Activated CD8-positive, alpha-beta T cell treated with anti-CD3 and anti-CD28 coated beads, Interleukin-2, amount 10 ng/mL, durations not matched to agents 7 days and 5 days (primary cell): ENCODE data around the gene IREB2. TPM values are rescaled to one million over a fixed set of nuclear protein-coding genes. Genes with fewer than 3 reads are reported as not detected.
"Not testable (repeated sequence)": the region's sequence is repeated elsewhere in the genome, so short reads cannot be mapped to it uniquely, and the experiment has no call there.

Experiments
- ATAC-seq: fragments of 150-1000 bp; cut with Tn5 transposase; one replicate; pipeline ENCODE4 v1.10.0; 2021; ENCODE audit warnings: moderate library complexity
- CTCF ChIA-PET: fragments of 350-600 bp; sonication (Branson Sonifier 250); formaldehyde crosslinking; loops from one replicate; lab custom pipeline; 2021; ENCODE audit warnings: antibody characterized with exemption; lab: Charles Lee
- POLR2A ChIA-PET: fragments of 350-600 bp; sonication (Branson Sonifier 250); formaldehyde crosslinking; loops from one replicate; lab custom pipeline; 2021; ENCODE audit warnings: antibody characterized with exemption; lab: Charles Lee
- DNase-seq: peaks from one replicate; pipeline ENCODE4 v3.0.0-alpha.2; 2020
- H3K27ac Mint-ChIP-seq: one replicate; pipeline ENCODE4 v1.8.0; 2021; ENCODE audit warnings: mild to moderate bottlenecking, mixed read lengths
- H3K27me3 Mint-ChIP-seq: one replicate; pipeline ENCODE4 v1.8.0; 2021; ENCODE audit warnings: low read depth, mixed read lengths
- H3K36me3 Mint-ChIP-seq: one replicate; pipeline ENCODE4 v1.8.0; 2021; ENCODE audit warnings: low read depth, mixed read lengths
- H3K4me1 Mint-ChIP-seq: one replicate; pipeline ENCODE4 v1.8.0; 2021; ENCODE audit warnings: low read depth, mixed read lengths
- H3K4me3 Mint-ChIP-seq: one replicate; pipeline ENCODE4 v1.8.0; 2021; ENCODE audit warnings: mild to moderate bottlenecking, mixed read lengths
- H3K9me3 Mint-ChIP-seq: one replicate; pipeline ENCODE4 v1.8.0; 2022; ENCODE audit warnings: mixed read lengths; ENCODE audit not compliant: insufficient read depth
- total RNA-seq, 2 experiments: library from RNA; stranded (reverse); gene quantifications; one replicate each; pipeline ENCODE4 v1.2.3, GENCODE V29; 2021

The IREB2 gene
- total RNA-seq, 2 experiments from 2014 or later, result 52.5 to 62.4 TPM

DNA sequence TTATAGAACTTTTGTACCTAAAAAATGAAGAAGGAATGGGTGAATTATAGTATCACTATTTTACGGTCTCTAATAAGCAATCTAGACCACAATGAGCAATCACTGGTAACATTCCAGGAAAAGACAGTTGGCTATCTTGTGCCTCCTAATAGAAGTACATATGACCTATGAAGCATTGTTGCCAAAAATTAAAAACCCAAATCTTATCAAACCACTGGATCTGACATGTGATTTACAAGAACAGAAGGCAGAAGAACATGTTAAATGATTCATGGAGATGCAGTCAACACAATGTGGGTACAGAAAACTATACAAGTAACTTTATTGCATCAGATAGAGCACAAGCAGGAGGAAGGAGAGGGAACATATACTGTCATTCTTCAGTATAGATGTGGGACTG is 54.9 kb downstream of the IREB2 start:
- H3K9me3 Mint-ChIP-seq, result no peaks in the 10 kb centered on the region
- ChIA-PET POLR2A (no interaction called here), CTCF (no interaction called here)
- DNase-seq (no peak), ATAC-seq (no peak)
- no peaks in the 10 kb centered on the region for H3K27me3 Mint-ChIP-seq
- no peak overlapping the region for H3K4me3 Mint-ChIP-seq
- H3K27ac Mint-ChIP-seq, result no peak overlapping the region
- no peaks in the 10 kb centered on the region for H3K4me1 Mint-ChIP-seq
- peaks cover 59% of the 10 kb centered on the region for H3K36me3 Mint-ChIP-seq

DNA sequence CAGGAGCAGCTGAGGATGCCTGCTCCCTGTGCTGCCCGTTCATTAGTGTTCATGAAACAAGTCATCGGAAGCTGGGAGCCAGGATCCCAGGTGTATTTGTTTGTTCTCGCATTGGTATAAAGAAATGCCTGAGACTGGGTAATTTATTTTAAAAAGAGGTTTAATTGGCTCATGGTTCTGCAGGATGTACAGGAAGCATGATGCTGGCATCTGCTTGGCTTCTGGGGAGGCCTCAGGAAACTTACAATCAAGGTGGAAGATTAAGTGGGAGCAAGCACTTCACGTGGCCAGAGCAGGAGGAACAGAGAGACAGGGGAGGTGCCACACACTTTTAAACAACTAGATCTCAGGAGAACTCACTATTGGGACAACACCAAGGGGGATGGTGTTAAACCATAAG is 63.8 kb downstream of the IREB2 start:
- no peak overlapping the region for H3K4me3 Mint-ChIP-seq
- ATAC-seq (no peak), DNase-seq (no peak)
- H3K36me3 Mint-ChIP-seq, result peaks cover 36% of the 10 kb centered on the region
- peaks cover 2% of the 10 kb centered on the region for H3K27me3 Mint-ChIP-seq
- no peak overlapping the region for H3K27ac Mint-ChIP-seq
- H3K9me3 Mint-ChIP-seq, result no peaks in the 10 kb centered on the region
- ChIA-PET POLR2A (no interaction called here), CTCF (no interaction called here)
- peaks cover 6% of the 10 kb centered on the region for H3K4me1 Mint-ChIP-seq

DNA sequence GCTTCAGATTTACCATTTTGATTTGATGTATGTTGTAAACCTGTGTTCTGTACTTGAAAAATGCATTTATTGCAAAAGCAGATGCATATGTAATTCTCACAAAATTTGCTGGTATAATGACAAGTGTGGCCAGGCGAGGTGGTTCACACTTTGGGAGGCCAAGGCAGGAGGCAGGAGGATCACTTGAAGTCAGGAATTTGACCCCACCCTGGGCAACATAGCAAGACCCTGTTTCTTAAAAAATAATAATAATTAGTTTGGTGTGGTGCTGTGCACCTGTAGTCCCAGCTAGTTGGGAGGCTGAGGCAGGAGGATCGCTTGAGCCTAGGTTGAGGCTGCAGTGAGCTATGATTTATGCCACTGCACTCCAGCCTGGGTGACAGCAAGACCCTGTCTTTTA is 64.6 kb downstream of the IREB2 start:
- CTCF ChIA-PET, result no interaction called here
- Mint-ChIP-seq H3K4me3 (no peak overlapping the region), H3K4me1 (peaks cover 9% of the 10 kb centered on the region), H3K27me3 (peaks cover 2% of the 10 kb centered on the region), H3K9me3 (no peaks in the 10 kb centered on the region), H3K36me3 (peaks cover 30% of the 10 kb centered on the region), H3K27ac (no peak overlapping the region)
- POLR2A ChIA-PET, result no interaction called here
- DNase-seq (no peak), ATAC-seq (no peak)

DNA sequence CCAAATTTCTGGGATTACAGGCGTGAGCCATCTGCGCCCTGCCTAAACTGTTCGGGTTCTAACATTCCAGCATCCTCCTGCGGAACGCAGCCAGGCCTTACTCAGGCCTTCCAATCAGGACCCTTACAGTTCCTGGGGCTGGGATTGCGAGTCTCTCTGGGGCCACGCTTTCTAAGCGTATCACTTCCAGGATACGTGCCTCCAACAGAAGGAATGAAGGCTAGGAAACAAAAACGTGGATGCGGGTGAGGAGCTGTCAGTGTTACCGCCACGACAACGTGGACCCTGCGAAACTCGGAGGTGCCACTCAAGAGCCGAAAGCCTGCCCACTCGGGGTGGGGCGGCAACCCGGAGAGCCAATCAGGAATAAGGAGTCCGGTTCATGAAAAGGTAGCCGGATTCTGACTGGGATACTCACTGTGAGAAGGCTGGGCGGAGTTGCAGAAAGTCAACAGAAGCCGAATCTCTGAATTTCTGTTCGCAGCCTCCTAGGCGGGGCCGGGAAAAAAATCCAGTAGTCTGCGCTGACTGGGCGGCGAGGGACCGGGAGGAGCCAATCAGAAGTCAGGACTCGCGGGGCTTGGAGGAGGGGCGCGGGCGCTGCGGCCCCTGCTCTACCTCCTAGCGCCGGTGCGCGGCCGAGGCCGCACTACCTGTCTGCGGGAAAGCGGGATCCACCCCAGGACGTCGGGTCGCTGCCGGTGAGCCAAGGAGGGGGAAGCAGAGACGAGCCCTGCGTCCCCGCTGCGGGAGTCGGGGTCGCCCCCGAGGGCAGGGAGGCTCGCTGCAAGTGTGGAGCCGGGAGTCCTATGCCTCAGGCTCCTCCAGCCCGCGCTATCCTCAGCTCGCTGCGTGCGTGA is 69.2 kb downstream of the IREB2 start, which contains the start of gene HYKK:
Gene HYKK, plus strand, starts transcription at position 607 of the 860 bp plus-strand sequence. CDS start 5,512 bp downstream, outside the sequence.
- ATAC-seq, result peak; percentile 96
- CTCF ChIA-PET, result interaction anchor here (0.6 kb wide), 1 partner anchor 192 kb away, joined by 3 read pairs; no protein-coding TSS in a partner anchor
- Mint-ChIP-seq H3K4me1 (peaks cover 22% of the 10 kb centered on the region), H3K27me3 (peaks cover 11% of the 10 kb centered on the region), H3K27ac (peak within 1 kb of the TSS; percentile 56), H3K9me3 (no peaks in the 10 kb centered on the region), H3K4me3 (peak within 1 kb of the TSS; percentile 77), H3K36me3 (peaks cover under 1% of the 10 kb centered on the region)
- DNase-seq, result peak; percentile 83
- POLR2A ChIA-PET, result interaction anchor here (2.2 kb wide), 1 partner anchor 33 kb away, joined by 8 read pairs; the partner anchor contains the start of gene PSMA4

DNA sequence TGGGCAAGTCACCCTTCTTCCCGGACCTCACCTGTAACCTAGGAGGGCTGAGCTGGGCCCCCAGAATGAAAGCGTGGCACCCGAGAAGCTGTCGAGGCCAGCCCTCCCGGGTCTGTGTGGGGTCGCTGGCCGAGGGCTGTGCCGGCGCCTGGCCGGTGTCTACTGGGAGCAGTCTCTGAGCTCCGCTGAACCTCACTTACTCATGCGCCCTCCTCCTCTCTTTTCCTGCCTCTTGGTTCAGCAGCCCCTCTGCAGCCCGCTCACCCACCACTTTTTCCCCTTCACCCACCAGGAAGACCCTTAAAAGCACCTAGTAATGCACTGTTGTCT is 69.8 kb downstream of the IREB2 start:
- Mint-ChIP-seq H3K27me3 (peaks cover 11% of the 10 kb centered on the region), H3K4me1 (peaks cover 22% of the 10 kb centered on the region)
- POLR2A ChIA-PET, result interaction anchor here (2.2 kb wide), 1 partner anchor 33 kb away, joined by 8 read pairs; the partner anchor contains the start of gene PSMA4

DNA sequence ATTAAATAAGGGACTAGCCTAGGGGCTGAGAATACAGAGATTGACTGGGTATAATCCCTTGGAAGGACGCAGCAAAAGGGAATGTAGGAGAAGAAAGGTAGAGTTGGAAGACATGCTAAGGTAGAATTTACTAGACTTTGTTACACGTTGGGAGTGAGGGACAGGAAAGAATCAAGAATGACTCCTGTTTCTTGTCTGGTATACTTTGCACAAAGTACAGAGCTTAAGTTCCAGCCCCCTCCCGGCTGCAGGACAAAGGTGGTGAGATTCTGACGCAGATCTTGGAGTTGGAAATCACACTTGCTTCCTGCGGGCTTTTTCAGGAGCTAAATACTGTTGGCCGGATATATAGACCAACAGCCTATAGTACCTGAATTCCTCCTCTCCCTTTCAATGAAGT is 70.3 kb downstream of the IREB2 start:
- Mint-ChIP-seq H3K27ac (no peak overlapping the region), H3K4me1 (peaks cover 22% of the 10 kb centered on the region), H3K36me3 (no peaks in the 10 kb centered on the region), H3K4me3 (peak overlapping the region; percentile 77), H3K27me3 (peaks cover 11% of the 10 kb centered on the region), H3K9me3 (no peaks in the 10 kb centered on the region)
- DNase-seq, result no peak
- no peak for ATAC-seq
- ChIA-PET POLR2A (interaction anchor here (2.2 kb wide), 1 partner anchor 32 kb away, joined by 8 read pairs; the partner anchor contains the start of gene PSMA4), CTCF (no interaction called here)

More for the DNA sequence above, 69.8 kb downstream of the IREB2 start:
- Mint-ChIP-seq H3K4me3 (peak overlapping the region; percentile 77), H3K36me3 (no peaks in the 10 kb centered on the region), H3K27ac (no peak overlapping the region), H3K9me3 (no peaks in the 10 kb centered on the region)
- DNase-seq, result peak; percentile 33
- CTCF ChIA-PET, result interaction anchor here (0.6 kb wide), 1 partner anchor 191 kb away, joined by 3 read pairs; no protein-coding TSS in a partner anchor
- ATAC-seq, result peak; percentile 45

DNA sequence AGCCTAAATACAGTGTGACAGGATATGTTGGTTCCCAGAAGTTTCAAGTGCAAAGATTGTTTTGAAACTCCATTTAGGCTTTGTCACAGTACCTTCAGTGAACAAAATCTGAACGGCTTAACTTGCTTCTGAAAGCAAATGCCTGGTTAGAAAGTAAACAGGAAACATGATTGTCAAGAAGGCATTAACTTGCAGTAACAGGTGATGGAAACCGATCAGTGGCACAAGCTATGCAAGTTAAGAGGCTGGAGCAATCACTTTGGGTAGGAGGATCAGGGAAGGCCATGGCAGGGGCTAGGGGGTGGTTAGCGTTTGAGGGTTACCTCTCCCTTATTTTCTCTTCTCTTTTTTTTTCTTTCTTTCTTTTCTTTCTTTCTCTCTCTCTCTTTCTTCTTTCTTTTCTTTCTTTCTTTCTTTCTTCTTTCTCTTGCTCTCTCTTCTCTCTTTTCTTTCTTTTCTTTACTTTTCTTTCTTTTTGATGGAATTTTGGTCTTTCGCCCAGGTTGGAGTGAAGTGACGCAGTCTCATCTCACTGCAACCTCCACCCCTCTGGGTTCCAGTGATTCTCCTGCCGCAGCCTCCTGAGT is 71.8 kb downstream of the IREB2 start:
- POLR2A ChIA-PET, result interaction anchor here (0.7 to 2.2 kb wide), 2 partner anchors 31 to 147 kb away, joined by 4 to 8 read pairs; partner anchors contain the start of gene PSMA4
- ATAC-seq, result no peak
- no peak for DNase-seq

DNA sequence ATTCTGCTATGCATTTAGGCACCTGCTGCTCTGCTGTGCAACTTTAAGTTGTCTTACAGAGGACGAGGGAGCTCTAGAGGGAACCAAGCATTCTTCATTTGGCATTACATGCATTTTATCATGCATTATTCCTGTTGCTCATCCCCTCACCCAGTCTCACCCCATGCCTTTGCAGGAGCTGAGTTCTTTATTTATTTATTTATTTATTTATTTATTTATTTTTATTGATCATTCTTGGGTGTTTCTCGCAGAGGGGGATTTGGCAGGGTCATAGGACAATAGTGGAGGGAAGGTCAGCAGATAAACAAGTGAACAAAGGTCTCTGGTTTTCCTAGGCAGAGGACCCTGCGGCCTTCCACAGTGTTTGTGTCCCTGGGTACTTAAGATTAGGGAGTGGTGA is 82.0 kb downstream of the IREB2 start:
- CTCF ChIA-PET, H3K27ac Mint-ChIP-seq, H3K9me3 Mint-ChIP-seq, DNase-seq, H3K4me1 Mint-ChIP-seq, H3K27me3 Mint-ChIP-seq, POLR2A ChIA-PET, ATAC-seq, H3K4me3 Mint-ChIP-seq, H3K36me3 Mint-ChIP-seq: not testable (repeated sequence)

More for the DNA sequence above, 71.8 kb downstream of the IREB2 start:
- no peak overlapping the region for H3K4me3 Mint-ChIP-seq
- CTCF ChIA-PET, result no interaction called here
- H3K27ac Mint-ChIP-seq, result no peak overlapping the region
- peaks cover 22% of the 10 kb centered on the region for H3K4me1 Mint-ChIP-seq
- H3K36me3 Mint-ChIP-seq, result no peaks in the 10 kb centered on the region
- H3K9me3 Mint-ChIP-seq, result no peaks in the 10 kb centered on the region
- H3K27me3 Mint-ChIP-seq, result peaks cover 11% of the 10 kb centered on the region

DNA sequence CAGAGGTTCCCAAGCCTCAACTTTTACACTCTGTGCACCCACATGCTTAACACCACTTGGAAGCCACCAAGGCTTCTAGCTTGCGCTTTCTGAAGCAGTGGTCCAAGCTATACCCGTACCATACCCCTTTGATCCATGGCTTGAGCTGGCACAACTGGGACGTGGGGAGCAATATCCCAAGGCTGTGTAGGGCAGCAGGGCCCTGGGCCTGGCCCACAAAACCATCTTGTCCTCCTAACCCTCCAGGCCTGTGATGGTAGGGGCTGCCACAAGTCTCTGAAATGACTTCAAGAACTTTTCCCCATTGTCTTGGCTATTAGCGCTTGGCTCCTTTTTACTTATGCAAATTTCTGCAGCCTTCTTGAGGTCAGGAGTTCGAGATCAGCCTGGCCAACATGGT is 86.2 kb downstream of the IREB2 start:
- Mint-ChIP-seq H3K4me3 (no peak overlapping the region), H3K27ac (no peak overlapping the region), H3K36me3 (no peaks in the 10 kb centered on the region), H3K27me3 (no peaks in the 10 kb centered on the region), H3K4me1 (no peaks in the 10 kb centered on the region), H3K9me3 (no peaks in the 10 kb centered on the region)
- no peak for ATAC-seq
- POLR2A ChIA-PET, result no interaction called here
- CTCF ChIA-PET, result no interaction called here
- DNase-seq, result no peak

DNA sequence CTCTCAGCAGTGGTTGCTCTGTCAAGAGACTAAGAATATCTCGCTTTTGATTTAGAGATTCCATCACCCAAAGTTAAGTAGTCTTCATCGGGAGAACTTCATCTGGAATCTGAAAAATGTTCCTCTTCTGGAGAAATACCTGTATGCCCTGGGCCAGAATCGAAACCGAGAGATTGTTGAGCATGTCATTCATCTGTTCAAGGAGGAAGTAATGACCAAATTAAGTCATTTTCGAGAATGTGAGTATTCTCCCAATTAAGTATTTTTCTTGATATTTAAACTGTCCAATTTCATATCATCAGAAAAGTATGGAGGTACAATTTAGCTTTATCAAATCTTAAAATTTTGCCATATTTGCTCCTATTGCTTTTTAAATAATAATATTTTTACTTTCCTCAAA is 89.3 kb downstream of the IREB2 start:
- Mint-ChIP-seq H3K4me1 (no peaks in the 10 kb centered on the region), H3K27me3 (no peaks in the 10 kb centered on the region), H3K36me3 (no peaks in the 10 kb centered on the region), H3K27ac (no peak overlapping the region), H3K4me3 (no peak overlapping the region), H3K9me3 (no peaks in the 10 kb centered on the region)
- ChIA-PET CTCF (interaction anchor here (1.0 kb wide), 1 partner anchor 13 kb away, joined by 3 read pairs; the partner anchor contains the start of gene PSMA4), POLR2A (no interaction called here)
- DNase-seq (no peak), ATAC-seq (no peak)

DNA sequence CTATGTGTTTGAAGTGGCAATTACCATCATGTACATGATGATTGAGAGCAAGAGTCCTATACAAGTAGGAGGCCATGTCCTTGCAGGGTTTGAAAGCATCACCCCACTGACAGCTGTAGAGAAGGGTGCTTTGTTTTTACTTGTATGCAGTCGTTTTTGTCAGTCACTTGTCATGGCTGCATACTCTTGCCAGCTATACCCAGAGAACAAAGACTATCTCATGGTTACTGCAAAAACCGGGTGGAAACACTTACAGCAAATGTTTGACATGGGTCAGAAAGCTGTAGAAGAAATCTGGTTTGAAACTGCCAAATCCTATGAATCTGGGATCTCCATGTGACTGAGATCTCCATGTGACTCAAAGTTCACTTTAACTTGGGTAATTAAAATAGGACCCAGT is 95.3 kb downstream of the IREB2 start:
- no peaks in the 10 kb centered on the region for H3K27me3 Mint-ChIP-seq
- H3K4me1 Mint-ChIP-seq, result no peaks in the 10 kb centered on the region
- ChIA-PET CTCF (no interaction called here), POLR2A (no interaction called here)
- no peaks in the 10 kb centered on the region for H3K36me3 Mint-ChIP-seq
- no peak overlapping the region for H3K4me3 Mint-ChIP-seq
- H3K27ac Mint-ChIP-seq, result no peak overlapping the region
- ATAC-seq (no peak), DNase-seq (no peak)
- no peaks in the 10 kb centered on the region for H3K9me3 Mint-ChIP-seq

DNA sequence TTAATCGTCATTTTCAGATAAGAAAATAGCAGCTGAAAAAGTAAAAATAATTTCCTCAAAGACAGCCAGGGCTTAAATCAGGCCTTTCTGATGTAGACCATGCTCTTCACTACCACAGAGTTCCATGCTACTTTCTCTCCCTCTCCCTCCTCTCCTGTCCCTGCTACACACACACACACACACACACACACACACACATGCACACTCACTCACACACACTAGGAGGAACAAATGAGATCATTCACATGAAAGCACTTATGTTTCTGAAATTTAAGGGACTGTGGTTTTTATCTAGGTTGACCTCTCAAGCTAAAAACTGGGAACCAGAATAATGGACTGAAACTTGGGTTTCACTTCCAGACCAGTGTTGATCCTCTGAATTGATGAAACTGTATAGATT is 98.1 kb downstream of the IREB2 start:
- ChIA-PET POLR2A (no interaction called here), CTCF (no interaction called here)
- ATAC-seq (no peak), DNase-seq (no peak)
- H3K4me3 Mint-ChIP-seq, result no peak overlapping the region
- no peaks in the 10 kb centered on the region for H3K9me3 Mint-ChIP-seq
- peaks cover 9% of the 10 kb centered on the region for H3K4me1 Mint-ChIP-seq
- no peaks in the 10 kb centered on the region for H3K27me3 Mint-ChIP-seq
- H3K27ac Mint-ChIP-seq, result no peak overlapping the region
- H3K36me3 Mint-ChIP-seq, result peaks cover 5% of the 10 kb centered on the region
